PC-9 (cell line): Measurements from ENCODE around the gene LYRM1.

ENCODE experiments used
- CTCF ChIP-seq: fragments of 200-600 bp; sonication (generic); conservative IDR thresholded peaks from 2 replicates; pipeline ENCODE4 v1.6.1; 2017; ENCODE audit warnings: mixed run types, antibody characterized with exemption, mild to moderate bottlenecking, moderate library complexity
- EZH2 ChIP-seq: fragments of 200-600 bp; sonication (generic); IDR thresholded peaks from 2 replicates; pipeline ENCODE4 v1.8.0; 2017; ENCODE audit warnings: antibody characterized with exemption, low read depth

- TF ChIP-seq CTCF (no peak), EZH2 (no peak)
Measured at GRCh38 chr16:20946015-20946629, 45.6 kb downstream of the LYRM1 start.
